22Rv1 (cell line): Measurements from ENCODE around the gene MYCBP2.
A peak's percentile ranks its signal among the peaks of the same experiment; 100 is the strongest.

Experiments
- H3K27ac ChIP-seq: fragments of 450-650 bp; 2 replicates; pipeline ENCODE4 v1.5.1; 2017
- CTCF ChIP-seq: fragments of 450-650 bp; IDR thresholded peaks from 2 replicates; pipeline ENCODE4 v1.5.1; 2017; ENCODE audit warnings: mild to moderate bottlenecking
- ZFX ChIP-seq: fragments of 450-650 bp; IDR thresholded peaks from 2 replicates; pipeline ENCODE4 v1.6.1; 2017; ENCODE audit warnings: antibody characterized with exemption, borderline replicate concordance

Gene MYCBP2

DNA sequence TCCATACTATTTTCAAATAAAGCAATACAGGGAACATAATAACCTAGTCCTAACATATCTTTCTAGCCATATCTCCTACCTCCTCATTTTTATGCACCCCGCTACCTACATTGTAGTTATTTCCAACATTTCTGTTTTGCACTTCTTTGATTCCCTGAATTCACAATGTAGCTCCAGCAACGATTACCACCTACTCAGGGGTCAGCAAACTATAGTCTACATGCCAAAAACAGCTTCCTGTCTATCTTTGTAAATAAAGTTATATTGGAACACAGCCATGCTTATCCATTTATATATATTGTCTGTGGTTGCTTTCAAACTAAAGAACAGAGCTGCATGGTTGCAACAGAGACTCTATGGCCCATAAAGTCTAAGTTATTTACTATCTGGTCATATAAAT is 16.7 kb downstream of the MYCBP2 start:
- no peak overlapping the region for H3K27ac ChIP-seq
- TF ChIP-seq CTCF: no peak
- TF ChIP-seq ZFX: no peak

DNA sequence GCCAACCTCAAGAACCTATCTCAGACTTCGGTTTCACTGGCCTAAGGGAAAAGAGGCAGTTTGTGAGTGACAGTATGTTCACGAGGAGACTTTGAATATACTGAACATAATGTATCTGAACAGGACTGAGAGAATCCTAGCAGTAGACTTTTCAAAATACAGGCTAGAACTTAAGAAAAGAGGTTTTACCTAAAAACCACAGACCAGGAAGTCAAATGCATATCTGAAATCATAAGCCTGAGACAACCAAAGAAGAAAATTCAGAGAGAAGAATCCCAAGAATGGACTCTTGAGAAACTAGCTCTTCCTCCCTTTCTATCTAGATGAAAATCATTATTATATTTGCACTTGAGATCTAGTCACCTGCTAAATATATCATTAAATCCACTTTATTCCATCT is 17.6 kb downstream of the MYCBP2 start:
- H3K27ac ChIP-seq: no peak overlapping the region
- TF ChIP-seq CTCF (no peak), ZFX (no peak)

DNA sequence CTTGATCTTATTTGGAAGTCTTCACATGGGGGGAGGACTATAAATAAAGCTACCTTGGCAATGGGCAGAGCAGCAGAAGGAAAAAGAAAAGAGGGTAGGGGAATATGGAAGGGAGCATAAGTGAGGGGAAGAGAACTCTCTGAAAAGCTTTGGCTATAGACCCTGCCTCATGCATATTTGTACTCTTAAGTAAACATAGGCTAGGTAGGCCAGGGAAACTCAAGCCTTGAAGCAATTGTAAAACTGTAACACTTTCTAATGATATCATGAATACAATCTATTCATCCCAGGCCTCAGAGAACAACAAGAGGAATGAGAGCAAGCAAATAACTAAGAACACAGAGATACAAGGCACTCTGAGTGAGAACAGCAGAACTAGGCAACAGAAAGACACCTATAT is 20.4 kb downstream of the MYCBP2 start:
- peak overlapping the region; percentile 63 for H3K27ac ChIP-seq
- TF ChIP-seq ZFX (no peak), CTCF (no peak)

DNA sequence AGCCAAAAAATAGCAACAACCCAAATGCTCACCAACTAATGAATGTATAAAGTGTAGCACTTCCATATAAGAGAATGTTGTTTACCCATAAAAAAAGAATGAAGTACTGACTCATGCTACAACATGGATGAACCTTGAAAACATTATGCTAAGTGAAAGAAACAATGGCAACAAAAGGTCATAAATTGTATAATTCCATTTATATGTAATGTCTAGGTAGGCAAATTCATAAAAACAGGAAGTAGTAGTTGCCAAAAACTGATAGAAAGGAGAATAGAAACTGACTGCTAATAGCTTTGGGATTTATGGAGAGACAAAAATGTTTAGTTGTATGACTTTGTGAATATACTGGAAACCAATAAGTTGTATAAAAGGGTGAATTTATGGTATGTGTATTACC is 21.6 kb downstream of the MYCBP2 start:
- TF ChIP-seq CTCF (no peak), ZFX (no peak)
- H3K27ac ChIP-seq: peak overlapping the region; percentile 63; the same call in 1 of the 2 replicates

DNA sequence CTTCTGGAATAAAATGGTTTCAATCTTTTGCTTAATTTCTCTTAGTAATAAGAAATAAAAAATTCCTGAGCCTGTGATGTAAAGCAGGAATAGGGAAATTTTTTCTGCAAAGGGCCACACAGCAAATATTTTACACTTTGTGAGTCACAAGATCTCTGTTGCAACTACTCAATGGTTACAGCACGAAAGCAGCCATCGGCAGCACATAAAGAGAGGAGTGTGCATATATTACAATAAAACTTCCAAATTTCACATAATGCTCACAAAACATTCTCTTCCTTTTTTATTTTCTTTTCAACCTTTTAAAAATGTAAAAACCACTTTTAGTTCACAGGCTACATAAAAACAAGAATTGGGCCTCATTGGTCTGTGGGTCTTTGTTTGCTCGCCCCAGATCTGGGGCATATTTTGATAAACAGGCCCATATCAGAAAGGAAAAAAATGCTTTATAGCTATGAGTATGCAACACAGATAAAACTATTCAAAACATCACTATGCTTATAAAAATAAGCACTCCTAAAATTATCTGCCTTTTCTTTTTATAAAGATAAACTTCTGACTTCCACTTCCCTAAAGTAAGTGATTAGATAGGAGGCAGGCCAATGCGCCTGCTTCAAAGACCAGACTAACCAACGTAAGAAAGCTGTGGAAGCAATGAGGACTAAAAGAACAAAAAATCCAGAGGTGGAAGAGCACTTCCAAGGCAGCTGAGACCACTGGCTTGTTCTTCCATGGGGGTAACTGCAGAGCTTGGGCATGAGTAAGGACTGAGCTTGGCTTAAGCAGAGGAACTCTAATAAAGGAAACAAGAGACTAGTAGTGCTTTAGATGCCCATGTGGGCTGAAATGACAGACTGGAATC is 26.5 kb downstream of the MYCBP2 start:
- no peak overlapping the region for H3K27ac ChIP-seq
- no peak for TF ChIP-seq CTCF
- no peak for TF ChIP-seq ZFX

- TF ChIP-seq ZFX: no peak
- no peak for TF ChIP-seq CTCF
- H3K27ac ChIP-seq: no peak overlapping the region
These were observed 27.3 kb downstream of the MYCBP2 start for GRCh38 chr13:77299587-77299986.

DNA sequence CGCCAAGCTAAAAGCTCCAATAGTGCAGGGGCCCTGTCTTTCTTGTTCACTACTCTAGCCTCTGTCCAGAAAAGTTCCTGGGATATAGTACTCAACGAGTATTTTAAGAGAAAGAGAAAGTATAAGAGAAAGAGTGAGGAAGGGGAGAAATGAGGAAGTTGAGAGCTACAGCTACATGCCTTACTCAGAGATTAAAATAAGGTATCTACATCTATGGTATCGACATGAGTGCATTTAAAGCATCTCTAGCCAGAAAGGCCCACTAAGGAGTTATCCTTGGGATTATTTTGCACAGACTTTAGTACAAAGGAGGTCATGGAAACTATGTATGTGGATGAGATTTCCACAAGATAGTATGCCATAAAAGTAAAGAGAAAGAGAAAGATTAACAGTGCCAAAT is 28.5 kb downstream of the MYCBP2 start:
- no peak overlapping the region for H3K27ac ChIP-seq

More for the DNA sequence above, 28.5 kb downstream of the MYCBP2 start:
- TF ChIP-seq CTCF: no peak
- no peak for TF ChIP-seq ZFX
